HG03095 (cell line): ENCODE results near the gene NALF2.
A peak's percentile ranks its signal among the peaks of the same experiment; 100 is the strongest.

Experiments used
- ATAC-seq: cut with Tn5 transposase; IDR thresholded peaks from one replicate; pipeline ENCODE4 v1.9.1; 2021; ENCODE audit warnings: moderate library complexity; ENCODE audit not compliant: unreplicated experiment

NALF2 gene

GRCh38 chrX:69524781-69525363 lies 20.7 kb downstream of the NALF2 start:
- ATAC-seq, result no peak

GRCh38 chrX:69530306-69530705 lies 26.2 kb downstream of the NALF2 start:
- ATAC-seq, result no peak

- no peak for ATAC-seq
These were observed 27.1 kb downstream of the NALF2 start for GRCh38 chrX:69531031-69531755.

DNA sequence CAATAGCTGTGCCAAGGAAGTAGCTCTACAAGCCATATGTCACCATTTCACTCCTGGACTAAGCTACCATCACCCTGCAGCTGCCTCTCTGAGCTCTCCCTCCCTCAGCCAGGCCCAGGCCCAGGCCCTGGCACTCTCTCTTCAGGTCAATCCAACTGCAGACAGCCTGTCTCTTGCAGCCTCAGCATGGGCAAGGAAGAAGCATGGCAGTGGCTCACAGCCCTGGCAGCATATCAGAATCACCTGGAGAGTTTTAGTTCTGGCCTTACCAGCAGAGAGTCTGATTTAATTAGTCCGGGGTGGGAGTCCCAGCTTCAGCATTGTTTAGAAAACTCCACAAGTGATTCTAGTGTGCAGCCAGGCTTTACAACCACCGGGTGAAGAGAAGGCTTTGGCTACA lies 31.5 kb downstream of the NALF2 start:
- no peak for ATAC-seq

DNA sequence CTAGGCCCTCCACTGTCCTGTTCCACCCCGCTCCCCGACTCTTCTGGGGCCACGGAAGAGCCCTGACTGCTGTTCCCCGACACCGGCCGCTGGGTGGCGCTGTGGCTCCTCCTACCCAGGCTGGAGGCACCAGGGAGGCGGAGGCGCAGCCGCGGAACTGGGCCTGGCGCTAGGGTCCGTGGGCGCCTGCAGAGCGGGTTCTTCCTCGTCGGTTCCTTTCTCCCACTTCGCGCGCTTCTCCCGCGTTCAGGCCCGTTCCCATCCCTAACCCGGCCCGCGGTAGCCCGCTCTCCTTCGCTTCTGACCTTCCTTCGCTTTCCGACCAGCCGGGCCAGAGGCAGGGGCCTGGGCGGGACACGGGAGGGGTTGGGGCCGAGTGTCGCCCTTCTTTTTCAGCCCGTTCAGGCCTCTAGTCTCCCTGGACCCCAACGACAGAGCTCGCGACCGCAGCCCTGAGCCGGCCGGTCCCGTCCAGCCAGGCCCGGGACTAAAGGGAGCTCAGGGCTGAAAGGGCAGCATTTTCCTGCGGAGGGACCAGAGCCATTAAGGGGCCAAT lies 34.3 kb downstream of the NALF2 start:
- ATAC-seq, result peak; percentile 80

- ATAC-seq, result no peak
These were observed 35.3 kb downstream of the NALF2 start for GRCh38 chrX:69539437-69539836.

- no peak for ATAC-seq
These were observed 37.8 kb downstream of the NALF2 start for GRCh38 chrX:69541956-69542355.

DNA sequence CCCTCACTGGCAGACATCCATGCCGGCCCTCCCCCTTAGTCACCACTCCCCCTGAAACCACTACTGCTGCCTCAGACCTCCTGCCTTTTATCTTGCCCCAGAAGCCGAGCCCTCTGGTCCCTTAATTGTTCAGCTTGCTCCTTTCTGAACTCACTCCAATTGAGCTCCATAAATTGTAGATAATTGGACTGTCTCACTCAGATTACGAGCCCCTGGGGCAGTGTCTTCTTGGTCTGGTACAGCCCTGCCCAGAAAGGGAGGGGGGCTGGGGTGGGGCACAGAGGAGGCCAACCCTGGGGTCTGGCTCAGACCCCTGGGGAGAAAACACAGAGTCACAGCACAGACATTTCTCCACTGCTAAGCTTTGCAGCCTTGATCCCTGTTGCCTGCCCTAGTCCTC lies 39.4 kb downstream of the NALF2 start:
- ATAC-seq, result no peak

DNA sequence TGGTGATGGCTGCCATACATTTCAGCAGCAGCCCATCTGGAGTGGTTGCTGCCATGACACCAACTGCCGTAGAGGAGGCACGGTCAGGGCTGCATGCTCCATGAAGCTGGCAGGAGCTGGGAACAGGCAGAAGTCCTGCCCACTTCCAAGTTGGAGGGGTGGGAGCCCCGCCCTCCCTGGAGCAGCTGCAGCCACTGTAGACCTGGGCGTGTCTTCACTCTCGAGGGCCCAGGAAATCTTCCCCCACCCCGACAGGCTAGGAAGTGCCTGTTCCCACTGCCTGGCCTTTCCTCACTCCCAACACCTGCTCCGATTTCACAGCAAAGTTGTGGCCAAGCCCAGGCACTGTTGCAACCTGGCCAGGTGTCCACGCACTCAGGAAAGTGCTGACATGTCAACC lies 42.3 kb downstream of the NALF2 start:
- no peak for ATAC-seq

DNA sequence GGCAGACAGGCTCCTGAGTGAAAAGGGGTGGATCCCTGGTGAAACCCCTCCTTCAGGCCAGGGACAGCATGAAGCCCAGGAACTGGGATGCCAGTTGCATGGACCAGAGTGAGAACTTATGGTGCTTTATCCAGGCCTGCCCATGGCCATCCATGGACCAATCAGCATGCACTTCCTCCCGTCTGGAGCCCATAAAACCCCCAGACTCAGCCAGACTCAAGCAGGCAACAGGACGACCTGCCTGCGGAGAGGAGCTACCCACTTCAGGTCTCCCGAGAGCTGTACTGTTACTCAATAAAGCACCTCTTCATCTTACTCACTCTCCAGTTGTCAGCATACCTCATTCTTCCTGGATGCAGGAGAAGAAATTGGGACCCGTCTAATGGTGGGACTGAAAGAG lies 42.9 kb downstream of the NALF2 start:
- no peak for ATAC-seq

DNA sequence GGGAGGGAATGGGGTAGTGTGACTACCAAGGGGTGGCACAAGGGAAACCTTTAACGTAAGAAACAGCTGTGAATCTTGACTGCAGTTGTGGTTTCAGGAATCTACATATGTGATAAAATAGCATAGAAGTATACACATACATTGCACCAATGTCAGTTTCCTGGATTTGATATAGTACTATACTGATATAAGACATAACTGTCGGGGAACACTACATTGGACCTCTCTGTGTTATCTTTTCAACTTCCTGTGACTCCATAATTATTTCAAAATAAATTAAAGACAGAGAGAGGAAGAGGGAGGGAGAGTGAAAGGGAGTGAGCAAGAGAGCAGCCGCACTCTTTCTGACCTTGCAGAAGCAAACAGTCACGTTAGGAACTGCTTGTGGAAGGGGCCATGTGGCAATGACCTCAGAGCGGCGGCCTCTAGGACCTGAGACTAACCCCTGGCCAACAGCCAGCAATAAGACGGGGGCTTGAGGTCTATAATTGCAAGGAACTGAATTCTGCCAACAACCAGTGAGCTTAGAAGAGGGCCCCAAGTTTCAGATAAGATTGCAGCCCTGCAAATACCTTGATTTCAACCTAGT lies 47.4 kb downstream of the NALF2 start:
- ATAC-seq, result no peak

- ATAC-seq, result no peak
These were observed 48.4 kb downstream of the NALF2 start for GRCh38 chrX:69552512-69552911.
